OCI-LY1 (cell line): ENCODE measurements around the gene LPAR5.

Source experiments
- CTCF ChIP-seq: fragments of 200-600 bp; sonication (generic), shearing (Covaris generic); IDR thresholded peaks from 2 replicates; pipeline ENCODE4 v1.5.1; 2017; ENCODE audit warnings: mild to moderate bottlenecking, antibody characterized with exemption, low read length, moderate library complexity, mixed read lengths
- EZH2 ChIP-seq: fragments of 200-600 bp; sonication (generic), shearing (Covaris generic); IDR thresholded peaks from 2 replicates; pipeline ENCODE4 v1.8.0; 2017; ENCODE audit warnings: borderline replicate concordance, mixed run types, mild to moderate bottlenecking, antibody characterized with exemption, low read length, moderate library complexity, mixed read lengths

GRCh38 chr12:6653342-6653741, 17.6 kb upstream of the LPAR5 start:
- TF ChIP-seq CTCF (no peak), EZH2 (no peak)
